ENCODE results near the gene PSMC1. TPM values are rescaled to one million over a fixed set of nuclear protein-coding genes. Genes with fewer than 3 reads are reported as not detected.

Gene PSMC1
- polyA plus RNA-seq, 1 donor from 2014 or later: 287 TPM

- Histone ChIP-seq H3K79me2 (replicated peaks; ENCODE audit: insufficient read depth, low read length) (peaks cover 3% of the 10 kb centered on the region), H3K27me3 (ENCODE audit: insufficient read depth, low read depth, low read length) (no peaks in the 10 kb centered on the region), H4K20me1 (ENCODE audit: insufficient read depth) (no peaks in the 10 kb centered on the region), H3K9me2 (ENCODE audit: insufficient read depth, low read length) (peaks cover 4% of the 10 kb centered on the region), H3F3A (ENCODE audit: insufficient read depth, low read length, poor library complexity, severe bottlenecking) (no peaks in the 10 kb centered on the region), H3K9ac (ENCODE audit: low read length) (no peak overlapping the region), H3K4me3 (ENCODE audit: low read length) (no peak overlapping the region), H3K9me3 (ENCODE audit: low read length) (no peaks in the 10 kb centered on the region), H3K27ac (ENCODE audit: low read length) (no peak overlapping the region), H3K36me3 (ENCODE audit: insufficient read depth, low read length) (no peaks in the 10 kb centered on the region), H3K4me2 (ENCODE audit: low read length) (no peak overlapping the region), H2AFZ (ENCODE audit: low read depth, low read length) (no peak overlapping the region)
- TF ChIP-seq EZH2 (IDR thresholded peaks at IDR 0.05; ENCODE audit: borderline replicate concordance, insufficient read depth, low read length, poor library complexity, severe bottlenecking): no peak
- TF ChIP-seq MXI1 (conservative IDR thresholded peaks at IDR 0.05; ENCODE audit: poor library complexity, severe bottlenecking): no peak
- no peak for TF ChIP-seq RAD21 (conservative IDR thresholded peaks at IDR 0.05)
- TF ChIP-seq CTCF (IDR thresholded peaks at IDR 0.05; ENCODE audit: poor library complexity, severe bottlenecking): no peak
- no peak for TF ChIP-seq SMC3 (conservative IDR thresholded peaks at IDR 0.05; ENCODE audit: poor library complexity)
- TF ChIP-seq REST (IDR thresholded peaks at IDR 0.05; ENCODE audit: borderline replicate concordance): no peak
- TF ChIP-seq TAF1 (IDR thresholded peaks at IDR 0.05; ENCODE audit: low read depth): no peak
Observed at GRCh38 chr14:90319634-90320541, 63.5 kb downstream of the PSMC1 start.

GRCh38 chr14:90321891-90322290 lies 65.5 kb downstream of the PSMC1 start:
- Histone ChIP-seq H3F3A (ENCODE audit: insufficient read depth, low read length, poor library complexity, severe bottlenecking) (no peaks in the 10 kb centered on the region), H3K9me2 (ENCODE audit: insufficient read depth, low read length) (peaks cover 4% of the 10 kb centered on the region), H4K20me1 (ENCODE audit: insufficient read depth) (no peaks in the 10 kb centered on the region), H3K9ac (ENCODE audit: low read length) (no peak overlapping the region), H3K27me3 (ENCODE audit: insufficient read depth, low read depth, low read length) (no peaks in the 10 kb centered on the region), H3K36me3 (ENCODE audit: insufficient read depth, low read length) (no peaks in the 10 kb centered on the region), H3K79me2 (replicated peaks; ENCODE audit: insufficient read depth, low read length) (peaks cover 3% of the 10 kb centered on the region), H3K9me3 (ENCODE audit: low read length) (no peaks in the 10 kb centered on the region), H2AFZ (ENCODE audit: low read depth, low read length) (no peak overlapping the region), H3K4me2 (ENCODE audit: low read length) (no peak overlapping the region), H3K4me3 (ENCODE audit: low read length) (no peak overlapping the region), H3K27ac (ENCODE audit: low read length) (no peak overlapping the region)
- TF ChIP-seq EP300 (conservative IDR thresholded peaks at IDR 0.05; ENCODE audit: poor library complexity, severe bottlenecking) (no peak), POLR2AphosphoS5 (IDR thresholded peaks at IDR 0.05) (no peak), EZH2 (IDR thresholded peaks at IDR 0.05; ENCODE audit: borderline replicate concordance, insufficient read depth, low read length, poor library complexity, severe bottlenecking) (no peak), TAF1 (IDR thresholded peaks at IDR 0.05; ENCODE audit: low read depth) (no peak), SMC3 (conservative IDR thresholded peaks at IDR 0.05; ENCODE audit: poor library complexity) (no peak), CTCF (IDR thresholded peaks at IDR 0.05; ENCODE audit: poor library complexity, severe bottlenecking) (no peak), RAD21 (conservative IDR thresholded peaks at IDR 0.05) (no peak), REST (IDR thresholded peaks at IDR 0.05; ENCODE audit: borderline replicate concordance) (no peak)
